Caco-2 (cell line): ENCODE data around the gene RECK. TPM values are rescaled to one million over a fixed set of nuclear protein-coding genes. Genes with fewer than 3 reads are reported as not detected.
"Not testable (repeated sequence)": the region's sequence is repeated elsewhere in the genome, so short reads cannot be mapped to it uniquely, and the experiment has no call there.

Experiments
- BruUV-seq: library from RNA; stranded (reverse); fragments of 400-500 nt; replicated peaks from 2 replicates; lab custom pipeline; 2021; lab: Mats Ljungman, UMichigan
- CTCF ChIA-PET: fragments of 300-600 bp; sonication (Branson Sonifier 250); formaldehyde crosslinking; loops from one replicate; lab custom pipeline; 2022; ENCODE audit warnings: antibody characterized with exemption; lab: Charles Lee
- POLR2A ChIA-PET: fragments of 300-600 bp; sonication (Branson Sonifier 250); formaldehyde crosslinking; loops from one replicate; lab custom pipeline; 2022; ENCODE audit warnings: antibody characterized with exemption; lab: Charles Lee
- DNase-seq, 2 experiments: peaks; one replicate each; pipeline versions ENCODE4 v3.0.0 to v3.0.0-alpha.2; 2020 to 2022
- H3K27me3 ChIP-seq: replicated peaks from 2 replicates; pipeline ENCODE4 v1.6.0; 2011; ENCODE audit warnings: low read length; ENCODE audit not compliant: control insufficient read depth, insufficient read depth
- H3K36me3 ChIP-seq: 2 replicates; pipeline ENCODE4 v1.5.1; 2011; ENCODE audit warnings: low read length; ENCODE audit not compliant: control insufficient read depth, insufficient read depth
- H3K4me1 ChIP-seq: fragments of 250-450 bp; sonication (Bioruptor Pico); 2 replicates; pipeline ENCODE4 v1.5.1; 2020; ENCODE audit warnings: mild to moderate bottlenecking
- H3K4me3 ChIP-seq: 2 replicates; pipeline ENCODE4 v1.5.1; 2011; ENCODE audit warnings: low read depth, mild to moderate bottlenecking, control low read depth, low read length
- H3K9me3 ChIP-seq: fragments of 250-450 bp; sonication (Bioruptor Pico); 2 replicates; pipeline ENCODE4 v1.5.1; 2020; ENCODE audit warnings: mild to moderate bottlenecking, moderate library complexity
- H3K27ac Mint-ChIP-seq: one replicate; pipeline ENCODE4 v1.8.0; 2022; ENCODE audit warnings: mixed read lengths; ENCODE audit not compliant: unreplicated experiment
- H3K27me3 Mint-ChIP-seq: one replicate; pipeline ENCODE4 v1.8.0; 2022; ENCODE audit warnings: mixed read lengths; ENCODE audit not compliant: insufficient read depth, unreplicated experiment
- H3K36me3 Mint-ChIP-seq: one replicate; pipeline ENCODE4 v1.8.0; 2022; ENCODE audit warnings: mild to moderate bottlenecking, mixed read lengths; ENCODE audit not compliant: insufficient read depth, unreplicated experiment
- H3K4me1 Mint-ChIP-seq: one replicate; pipeline ENCODE4 v1.8.0; 2022; ENCODE audit warnings: low read depth, mixed read lengths; ENCODE audit not compliant: unreplicated experiment
- H3K4me3 Mint-ChIP-seq: one replicate; pipeline ENCODE4 v1.8.0; 2022; ENCODE audit warnings: mild to moderate bottlenecking, moderate library complexity, mixed read lengths; ENCODE audit not compliant: unreplicated experiment
- H3K9me3 Mint-ChIP-seq: one replicate; pipeline ENCODE4 v1.8.0; 2022; ENCODE audit warnings: mixed read lengths; ENCODE audit not compliant: unreplicated experiment
- CTCF ChIP-seq, 2 experiments: fragments of 200-600 bp in 1 of 2; IDR thresholded peaks; 1 replicate in 1 of 2; 2 replicates in 1 of 2; pipeline versions ENCODE4 v1.5.1 to v1.8.0; 2011 to 2022; ENCODE audit warnings: antibody characterized with exemption in 1 of 2, control low read depth in 1 of 2, inconsistent platforms in 1 of 2, low read depth in 1 of 2, low read length in 1 of 2, mild to moderate bottlenecking in 1 of 2, moderate library complexity in 1 of 2; ENCODE audit not compliant: insufficient read depth in 1 of 2, severe bottlenecking in 1 of 2, unreplicated experiment in 1 of 2
- intact Hi-C: fragments of 100-400 bp; cut with micrococcal nuclease; formaldehyde crosslinking; loops from one replicate; pipeline ENCODE4 v1.10.0; 2022; ENCODE audit not compliant: unreplicated experiment
- total RNA-seq: library from RNA; stranded (reverse); gene quantifications from 2 replicates; pipeline ENCODE4 v1.2.3, GENCODE V29; 2022

RECK gene
- total RNA-seq, 1 experiment from 2014 or later = 1.8 TPM

GRCh38 chr9:36082931-36083330 lies 46.2 kb downstream of the RECK start:
- peaks cover 6% of the 10 kb centered on the region for H3K4me1 Mint-ChIP-seq

DNA sequence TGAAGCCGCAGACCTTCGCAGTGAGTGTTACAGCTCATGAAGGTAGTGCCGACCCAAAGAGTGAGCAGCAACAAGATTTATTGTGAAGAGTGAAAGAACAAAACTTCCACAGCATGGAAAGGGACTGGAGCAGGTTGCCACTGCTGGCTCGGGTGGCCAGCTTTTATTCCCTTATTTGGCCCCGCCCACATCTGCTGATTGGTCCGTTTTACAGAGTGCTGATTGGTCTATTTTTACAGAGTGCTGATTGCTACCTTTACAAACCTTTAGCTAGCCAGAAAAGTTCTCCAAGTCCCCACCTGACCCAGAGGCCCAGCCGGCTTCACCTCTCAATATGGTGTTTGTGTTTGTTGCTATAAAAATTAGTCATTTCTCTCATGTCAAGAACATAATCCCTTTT lies 49.7 kb downstream of the RECK start:
- H3K27me3 Mint-ChIP-seq = no peaks in the 10 kb centered on the region
- Histone ChIP-seq H3K4me1 (peaks cover 24% of the 10 kb centered on the region), H3K36me3 (no peaks in the 10 kb centered on the region), H3K9me3 (no peaks in the 10 kb centered on the region), H3K4me3 (no peak overlapping the region), H3K27me3 (no peaks in the 10 kb centered on the region)
- H3K4me3 Mint-ChIP-seq = no peak overlapping the region
- CTCF ChIA-PET = no interaction called here
- POLR2A ChIA-PET = no interaction called here
- H3K27ac Mint-ChIP-seq = no peak overlapping the region
- BruUV-seq = no TSS peak
- intact Hi-C loops = no loop called here
- H3K4me1 Mint-ChIP-seq = peaks cover 8% of the 10 kb centered on the region
- no peak for DNase-seq
- no peak for TF ChIP-seq CTCF (IDR thresholded peaks at IDR 0.05; ENCODE audit: insufficient read depth in 1 of 2, low read depth in 1 of 2, low read length in 1 of 2, severe bottlenecking in 1 of 2, unreplicated experiment in 1 of 2)
- H3K36me3 Mint-ChIP-seq = no peaks in the 10 kb centered on the region
- no peaks in the 10 kb centered on the region for H3K9me3 Mint-ChIP-seq

More at GRCh38 chr9:36082931-36083330, 46.2 kb downstream of the RECK start:
- DNase-seq = no peak
- ChIA-PET CTCF (no interaction called here), POLR2A (no interaction called here)
- TF ChIP-seq CTCF (IDR thresholded peaks at IDR 0.05; ENCODE audit: insufficient read depth in 1 of 2, low read depth in 1 of 2, low read length in 1 of 2, severe bottlenecking in 1 of 2, unreplicated experiment in 1 of 2) = no peak
- no peaks in the 10 kb centered on the region for H3K9me3 Mint-ChIP-seq
- no peaks in the 10 kb centered on the region for H3K27me3 Mint-ChIP-seq
- Histone ChIP-seq H3K27me3 (no peaks in the 10 kb centered on the region), H3K36me3 (no peaks in the 10 kb centered on the region), H3K9me3 (no peaks in the 10 kb centered on the region; the same call in 1 of the 2 replicates), H3K4me1 (peaks cover 15% of the 10 kb centered on the region), H3K4me3 (no peak overlapping the region)
- no peaks in the 10 kb centered on the region for H3K36me3 Mint-ChIP-seq
- H3K27ac Mint-ChIP-seq = no peak overlapping the region
- peak overlapping the region; percentile 45 for H3K4me3 Mint-ChIP-seq
- intact Hi-C loops = no loop called here
- BruUV-seq = no TSS peak

GRCh38 chr9:36087054-36087453 lies 50.3 kb downstream of the RECK start:
- H3K9me3 Mint-ChIP-seq, H3K36me3 ChIP-seq, H3K27ac Mint-ChIP-seq, BruUV-seq, CTCF ChIA-PET, H3K4me3 Mint-ChIP-seq, intact Hi-C loops, H3K27me3 Mint-ChIP-seq, H3K4me3 ChIP-seq, DNase-seq, H3K36me3 Mint-ChIP-seq, POLR2A ChIA-PET, H3K27me3 ChIP-seq, H3K9me3 ChIP-seq: not testable (repeated sequence)
- H3K4me1 Mint-ChIP-seq = peaks cover 14% of the 10 kb centered on the region
- peaks cover 30% of the 10 kb centered on the region for H3K4me1 ChIP-seq

GRCh38 chr9:36088020-36088419 lies 51.3 kb downstream of the RECK start:
- H3K27ac Mint-ChIP-seq = no peak overlapping the region
- Histone ChIP-seq H3K9me3 (no peaks in the 10 kb centered on the region), H3K27me3 (no peaks in the 10 kb centered on the region), H3K36me3 (no peaks in the 10 kb centered on the region), H3K4me3 (no peak overlapping the region), H3K4me1 (peaks cover 23% of the 10 kb centered on the region)
- DNase-seq = no peak
- ChIA-PET CTCF (interaction anchor here (0.6 kb wide), 1 partner anchor 644 kb away, joined by 7 read pairs; no protein-coding TSS in a partner anchor), POLR2A (no interaction called here)
- H3K4me1 Mint-ChIP-seq = peaks cover 15% of the 10 kb centered on the region
- H3K36me3 Mint-ChIP-seq = no peaks in the 10 kb centered on the region
- TF ChIP-seq CTCF (IDR thresholded peaks at IDR 0.05; ENCODE audit: insufficient read depth in 1 of 2, low read depth in 1 of 2, low read length in 1 of 2, severe bottlenecking in 1 of 2, unreplicated experiment in 1 of 2) = no peak
- H3K9me3 Mint-ChIP-seq = no peaks in the 10 kb centered on the region
- intact Hi-C loops = no loop called here
- no peak overlapping the region for H3K4me3 Mint-ChIP-seq
- no TSS peak for BruUV-seq
- H3K27me3 Mint-ChIP-seq = no peaks in the 10 kb centered on the region
